Esophagus muscularis mucosa (tissue), 3 donors: ENCODE measurements around the gene ICOSLG.
"Not testable (repeated sequence)": the region's sequence is repeated elsewhere in the genome, so short reads cannot be mapped to it uniquely, and the experiment has no call there.

Experiments
- CTCF ChIP-seq, 3 experiments: fragments of 200-600 bp in 2 of 3; fragments of 450-650 bp in 1 of 3; sonication (generic) in 2 of 3; IDR thresholded peaks; one replicate each; pipeline ENCODE4 v1.5.1; 2017 to 2019; ENCODE audit warnings: antibody characterized with exemption in 3 of 3, mild to moderate bottlenecking in 2 of 3, moderate library complexity in 1 of 3
- POLR2A ChIP-seq: fragments of 450-650 bp; IDR thresholded peaks from one replicate; pipeline ENCODE4 v1.6.1; 2017; ENCODE audit warnings: antibody characterized with exemption, moderate library complexity, mild to moderate bottlenecking, low read depth
- POLR2AphosphoS5 ChIP-seq, 2 donors: sonication (generic); formaldehyde crosslinking; IDR thresholded peaks; one replicate each; pipeline ENCODE4 v1.6.1; 2017; ENCODE audit warnings: antibody characterized with exemption in 2 of 2

DNA sequence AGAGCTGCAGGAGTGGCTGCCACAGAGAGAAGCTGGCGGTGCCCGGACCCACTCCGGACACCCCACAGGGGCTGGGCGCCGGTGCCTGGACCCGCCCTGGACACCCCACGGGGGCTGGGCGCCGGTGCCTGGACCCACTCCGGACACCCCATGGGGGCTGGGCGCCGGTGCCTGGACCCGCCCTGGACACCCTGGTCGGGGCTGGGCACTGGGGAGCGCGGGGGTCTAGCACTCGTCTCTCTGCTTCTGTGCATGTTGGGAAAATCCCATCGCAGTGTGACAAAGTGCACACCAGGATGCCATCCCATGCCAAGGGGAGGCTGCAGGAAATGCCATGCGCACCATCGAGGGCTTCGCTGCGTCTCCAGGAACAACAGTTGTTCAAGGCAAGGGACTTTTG, 11.2 kb downstream of the ICOSLG start:
- TF ChIP-seq POLR2AphosphoS5 (IDR thresholded peaks at IDR 0.05); CTCF (IDR thresholded peaks at IDR 0.05); POLR2A: not testable (repeated sequence)
